Measurements from ENCODE around the gene CD72.
A peak's percentile ranks its signal among the peaks of the same experiment; 100 is the strongest.
"Not testable (repeated sequence)": the region's sequence is repeated elsewhere in the genome, so short reads cannot be mapped to it uniquely, and the experiment has no call there.

The CD72 gene

DNA sequence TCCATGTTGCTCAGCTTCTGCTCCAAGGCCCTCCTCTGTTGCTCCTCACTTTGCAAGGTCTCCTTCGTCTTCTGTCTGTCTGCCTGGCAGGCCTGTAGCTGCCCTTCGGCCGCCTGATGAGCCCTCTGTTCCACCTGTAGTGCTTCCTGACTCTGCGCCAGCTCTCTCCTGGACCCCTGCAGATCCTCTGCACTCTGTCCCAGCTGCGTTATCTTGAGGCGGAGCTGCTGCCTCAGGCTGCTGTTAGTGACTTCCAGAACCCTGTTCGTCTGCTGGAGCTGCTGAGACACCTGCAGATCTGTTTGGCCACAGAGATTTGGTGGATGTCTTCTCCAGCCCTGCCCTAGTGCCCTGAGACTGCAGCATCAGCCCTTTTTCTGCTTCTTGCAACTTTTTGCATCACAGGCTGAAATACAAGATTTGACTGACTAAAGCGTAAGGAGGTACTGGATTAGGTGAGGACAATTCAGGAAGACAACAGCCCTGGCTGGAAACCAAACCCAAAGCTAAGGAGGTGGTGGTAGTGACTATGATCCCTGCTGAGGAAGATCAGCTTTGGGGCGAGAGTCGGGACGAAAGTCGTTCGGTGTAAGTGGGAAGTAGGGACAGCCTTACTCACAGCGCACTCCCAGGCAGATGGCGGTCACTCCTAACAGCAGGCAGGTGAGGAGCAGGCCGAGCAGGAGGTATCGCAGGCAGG lies 2.1 kb downstream of the CD72 start:
- DNase-seq: no peak

DNA sequence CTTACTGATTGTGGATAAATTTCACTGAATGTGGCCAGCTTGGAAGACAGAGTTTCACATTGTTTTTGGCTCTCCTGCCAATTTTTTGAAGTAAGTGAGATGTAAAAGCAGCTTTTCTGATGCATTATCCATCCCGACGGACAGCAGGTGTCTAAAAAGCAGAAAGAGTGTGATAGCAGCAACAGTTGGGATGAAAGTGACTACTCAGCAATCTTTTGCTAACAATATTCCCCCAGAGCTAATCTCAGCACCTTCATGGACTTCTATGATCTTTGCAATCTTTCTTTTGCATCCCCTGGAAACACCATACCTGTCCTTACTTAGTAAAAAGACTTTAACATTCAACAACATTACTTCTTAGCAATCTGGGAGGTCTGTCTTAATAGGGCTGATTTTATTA lies 5.4 kb downstream of the CD72 start:
- no peak for DNase-seq

- DNase-seq: not testable (repeated sequence)
These were observed 6.1 kb downstream of the CD72 start for GRCh38 chr9:35612066-35612465.

DNA sequence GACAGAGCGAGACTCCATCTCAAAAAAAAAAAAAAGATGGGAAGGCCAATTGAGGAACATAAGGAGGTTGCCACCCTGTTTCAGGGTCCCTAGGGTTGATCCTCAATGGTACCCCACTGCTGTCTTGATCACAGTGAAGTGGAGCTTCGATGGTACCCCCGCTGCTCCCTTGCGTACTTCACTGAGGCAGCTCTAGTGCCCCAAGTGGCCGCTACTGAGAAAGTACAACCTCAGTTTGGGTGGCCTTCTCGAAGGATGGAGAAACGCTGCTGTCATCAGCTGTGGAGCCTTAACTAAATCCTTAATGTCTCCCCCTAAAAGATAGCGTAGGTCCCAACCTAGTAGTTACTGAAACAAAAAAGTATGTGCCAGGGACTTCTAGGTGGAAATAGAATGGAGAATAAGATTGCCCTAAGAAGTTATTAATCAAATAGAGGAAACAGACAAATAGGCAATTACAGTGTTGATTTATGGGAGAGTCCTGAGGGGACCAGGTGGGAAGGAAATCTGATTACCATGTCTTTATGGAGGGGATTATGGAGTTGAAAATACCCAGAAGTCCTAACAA lies 6.9 kb downstream of the CD72 start:
- DNase-seq: peak; percentile 79

GRCh38 chr9:35609820-35610163 lies 8.4 kb downstream of the CD72 start:
- DNase-seq: no peak

DNA sequence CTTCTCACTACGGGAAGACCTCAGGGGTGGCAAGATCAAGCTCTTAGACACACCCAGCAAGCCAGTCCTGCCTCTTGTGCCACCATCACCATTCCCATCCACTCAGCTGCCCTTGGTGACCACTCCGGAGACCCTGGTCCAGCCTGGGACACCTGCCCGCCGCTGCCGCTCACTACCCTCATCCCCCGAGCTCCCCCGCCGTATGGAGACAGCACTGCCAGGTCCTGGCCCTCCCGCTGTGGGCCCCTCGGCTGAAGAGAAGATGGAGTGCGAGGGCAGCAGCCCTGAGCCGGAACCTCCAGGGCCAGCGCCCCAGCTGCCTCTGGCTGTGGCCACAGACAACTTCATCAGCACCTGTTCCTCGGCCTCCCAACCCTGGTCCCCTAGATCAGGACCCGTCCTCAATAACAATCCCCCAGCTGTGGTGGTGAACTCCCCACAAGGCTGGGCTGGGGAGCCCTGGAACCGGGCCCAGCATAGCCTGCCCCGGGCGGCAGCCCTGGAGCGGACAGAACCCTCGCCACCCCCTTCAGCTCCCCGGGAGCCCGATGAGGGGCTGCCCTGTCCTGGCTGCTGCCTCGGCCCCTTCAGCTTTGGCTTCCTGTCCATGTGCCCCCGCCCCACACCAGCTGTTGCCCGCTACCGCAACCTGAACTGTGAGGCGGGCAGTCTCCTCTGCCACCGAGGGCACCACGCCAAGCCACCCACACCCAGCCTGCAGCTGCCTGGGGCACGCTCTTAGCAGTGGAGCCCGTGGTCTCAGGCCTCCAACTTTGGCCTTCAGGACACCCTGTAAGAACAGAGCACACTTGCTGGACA lies 9.0 kb downstream of the CD72 start:
- no peak for DNase-seq

- no peak for DNase-seq
These were observed 10.0 kb downstream of the CD72 start for GRCh38 chr9:35608221-35608620.

GRCh38 chr9:35606726-35607125 lies 11.5 kb downstream of the CD72 start:
- DNase-seq: no peak

DNA sequence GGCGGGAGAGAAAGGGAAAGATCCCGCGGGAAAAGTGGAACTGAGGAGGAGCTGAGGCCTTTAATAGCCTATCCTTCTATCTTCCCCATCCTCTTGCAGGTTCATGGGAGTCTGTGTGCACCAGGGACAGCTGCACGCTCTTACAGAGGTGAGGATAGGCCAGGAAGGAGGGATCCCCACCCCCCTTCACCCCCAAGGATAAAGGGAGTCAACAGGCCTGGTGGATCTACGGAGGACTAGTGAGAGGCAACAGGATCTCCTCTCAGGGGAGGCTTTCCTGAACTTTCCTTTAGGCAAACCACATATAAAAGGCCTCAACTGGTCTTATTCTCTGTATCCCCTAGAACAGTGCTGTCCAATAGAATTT lies 12.1 kb downstream of the CD72 start:
- DNase-seq: no peak

DNA sequence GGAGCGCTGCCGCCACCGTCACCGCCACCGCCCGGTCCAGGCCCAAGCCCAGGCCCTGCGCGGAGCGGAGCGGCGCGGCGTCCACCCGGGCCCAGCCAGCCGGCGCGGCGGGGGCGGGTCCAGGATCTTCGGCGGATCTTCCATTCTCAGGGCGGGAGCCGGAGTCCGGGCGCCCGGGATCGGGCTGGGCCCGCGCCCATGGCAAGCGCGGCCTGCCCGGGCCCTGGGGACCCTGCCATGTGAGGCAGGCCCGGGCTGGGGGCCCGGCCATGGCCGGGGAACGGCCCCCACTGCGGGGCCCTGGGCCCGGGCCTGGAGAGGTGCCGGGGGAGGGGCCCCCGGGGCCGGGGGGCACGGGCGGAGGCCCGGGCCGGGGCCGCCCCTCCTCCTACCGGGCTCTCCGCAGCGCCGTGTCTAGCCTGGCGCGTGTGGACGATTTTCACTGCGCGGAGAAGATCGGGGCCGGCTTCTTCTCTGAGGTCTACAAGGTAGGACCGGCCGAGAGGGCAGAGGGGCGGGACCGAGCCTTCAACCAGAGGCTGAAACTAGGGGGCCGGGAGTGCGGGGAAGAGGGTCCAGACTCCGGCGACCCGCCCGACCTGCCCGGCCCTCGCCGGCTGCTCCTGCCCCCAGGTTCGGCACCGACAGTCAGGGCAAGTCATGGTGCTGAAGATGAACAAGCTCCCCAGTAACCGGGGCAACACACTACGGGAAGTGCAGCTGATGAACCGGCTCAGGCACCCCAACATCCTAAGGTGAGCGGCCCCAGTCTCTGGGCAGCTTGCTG lies 12.7 kb downstream of the CD72 start:
- DNase-seq: peak; percentile 43

DNA sequence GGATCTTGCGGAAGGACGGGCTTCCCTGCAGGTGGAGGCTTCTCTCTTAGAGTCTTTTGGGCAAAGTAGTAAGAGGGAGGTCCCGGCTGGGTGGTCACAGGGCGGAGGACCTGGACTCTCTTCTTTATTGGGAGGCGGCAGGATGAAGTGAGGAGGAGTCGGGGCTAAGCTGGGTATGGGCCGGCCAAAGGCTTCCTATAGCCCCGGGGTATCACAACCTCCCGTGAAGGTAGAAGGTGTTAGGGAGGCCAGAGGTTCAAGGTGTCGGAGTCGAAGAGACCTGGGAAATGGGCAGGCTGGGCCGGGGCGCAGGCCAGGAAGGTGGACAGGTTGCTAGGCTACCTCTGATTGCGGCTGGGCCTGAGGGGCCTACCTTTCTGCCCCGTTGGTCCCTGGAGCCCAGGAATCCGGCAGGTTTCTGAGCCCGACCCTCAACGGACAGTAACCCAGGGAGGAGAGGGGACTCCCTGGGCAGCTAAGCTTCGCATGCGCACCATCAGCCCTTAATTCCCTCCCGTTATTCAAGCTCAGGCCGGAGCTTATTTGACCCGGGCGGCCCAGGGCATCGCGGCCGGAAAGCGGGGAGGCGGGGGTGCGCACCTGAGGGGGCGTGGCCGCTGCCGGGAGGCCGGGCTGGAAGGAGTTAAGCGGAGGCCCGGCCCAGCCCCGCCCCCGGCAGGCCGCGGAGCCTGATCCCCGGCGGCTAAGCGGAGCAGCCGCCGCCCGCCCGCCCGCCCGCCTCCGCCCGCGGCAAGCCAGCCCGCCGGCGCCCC lies 13.4 kb downstream of the CD72 start, which contains the start of gene TESK1:
TESK1 (plus strand) TSS at position 685 of the 773 bp plus-strand sequence. CDS start 358 bp downstream, outside the sequence.
- peak; percentile 85 for DNase-seq

DNA sequence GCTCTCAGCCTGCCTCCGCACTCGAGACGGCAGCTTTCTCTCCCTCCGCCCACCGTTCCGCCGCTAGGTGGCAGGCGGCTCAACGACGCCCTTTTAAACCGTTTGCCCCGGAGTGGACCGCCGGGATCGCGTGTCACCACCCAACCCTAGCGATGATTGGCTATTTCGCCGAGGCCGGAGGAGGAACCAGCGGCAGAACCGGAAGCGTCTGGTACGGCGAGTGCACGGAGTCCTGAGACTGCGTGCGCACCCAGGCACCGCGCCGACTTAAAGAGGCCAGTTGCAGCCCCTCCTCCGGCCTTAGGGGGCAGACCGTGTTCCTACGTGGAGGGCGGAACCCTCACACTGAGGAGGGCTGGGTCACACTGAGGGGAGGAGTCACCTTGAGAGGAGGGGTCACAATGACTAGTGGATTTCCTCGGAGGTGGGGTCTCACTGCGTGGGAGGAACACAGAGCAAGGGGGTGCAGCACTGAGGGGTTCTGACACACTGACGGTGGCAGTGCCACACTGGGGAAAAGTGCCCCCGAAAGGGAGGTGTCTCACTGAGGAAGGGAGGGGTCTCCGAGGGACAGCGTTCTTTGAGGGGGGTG lies 14.1 kb downstream of the CD72 start:
- DNase-seq: peak; percentile 100

DNA sequence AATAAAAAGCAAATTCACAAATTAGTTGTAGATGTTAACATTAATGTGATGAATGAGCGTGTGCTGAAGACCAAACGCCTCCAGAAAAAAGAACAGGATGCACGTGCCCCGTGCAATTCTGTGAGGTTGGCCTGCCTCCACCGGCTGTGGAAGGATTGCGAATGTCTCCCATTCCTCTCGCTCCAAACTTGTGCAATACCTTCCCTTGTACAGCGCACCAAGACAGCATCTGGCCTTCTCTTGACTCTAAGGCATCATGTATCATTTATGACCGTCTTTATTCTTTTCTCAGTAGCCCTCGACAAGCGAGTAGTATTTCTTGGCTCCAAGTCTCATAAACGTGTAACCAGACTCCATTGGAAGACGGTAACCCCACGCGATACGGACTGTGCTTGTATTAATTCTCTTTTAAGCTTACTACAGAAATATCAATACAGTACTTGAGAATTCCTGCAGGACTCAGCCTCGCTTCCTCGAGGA lies 14.7 kb downstream of the CD72 start:
- DNase-seq: peak; percentile 57

GRCh38 chr9:35599763-35600604 lies 18.2 kb downstream of the CD72 start:
- DNase-seq: peak; percentile 46

DNA sequence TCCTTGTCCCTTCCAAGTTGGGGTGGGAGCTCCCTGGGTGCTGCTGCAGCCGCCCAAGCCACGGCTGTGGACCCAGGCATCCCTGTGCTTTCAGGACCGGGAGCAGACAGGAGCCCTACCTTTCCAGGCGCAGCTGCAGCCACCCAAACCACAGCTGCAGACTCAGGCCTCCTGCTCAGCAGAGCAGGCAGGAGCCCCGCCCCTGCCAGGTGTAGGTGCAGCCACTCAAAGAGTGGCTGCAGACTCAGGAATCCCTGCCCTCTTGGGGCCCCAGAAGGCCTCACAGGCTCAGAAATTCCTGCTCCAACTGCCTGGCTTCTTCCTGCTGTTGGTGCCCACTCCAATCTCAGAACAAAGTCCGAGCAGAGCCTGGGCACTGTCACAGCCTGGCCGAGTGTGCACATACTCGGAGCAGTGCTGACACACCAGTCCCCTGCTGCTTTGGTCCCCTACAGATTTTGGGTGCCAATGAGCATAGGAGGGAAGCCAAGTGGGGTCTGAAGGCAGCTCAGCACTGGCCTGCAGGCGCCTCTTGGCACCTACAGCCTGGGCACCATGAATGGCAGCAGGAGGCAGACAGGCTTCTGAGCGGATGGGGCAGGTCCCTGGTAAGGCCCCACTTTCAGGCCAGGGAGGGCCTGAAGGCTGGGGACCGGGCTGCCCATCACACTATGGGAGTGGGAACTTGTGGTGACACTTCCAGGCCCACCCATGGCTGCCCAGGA lies 19.2 kb downstream of the CD72 start:
- no peak for DNase-seq

GRCh38 chr9:35596907-35597306 lies 21.3 kb downstream of the CD72 start:
- DNase-seq: not testable (repeated sequence)

- no peak for DNase-seq
These were observed 23.7 kb downstream of the CD72 start for GRCh38 chr9:35594471-35594870.

DNA sequence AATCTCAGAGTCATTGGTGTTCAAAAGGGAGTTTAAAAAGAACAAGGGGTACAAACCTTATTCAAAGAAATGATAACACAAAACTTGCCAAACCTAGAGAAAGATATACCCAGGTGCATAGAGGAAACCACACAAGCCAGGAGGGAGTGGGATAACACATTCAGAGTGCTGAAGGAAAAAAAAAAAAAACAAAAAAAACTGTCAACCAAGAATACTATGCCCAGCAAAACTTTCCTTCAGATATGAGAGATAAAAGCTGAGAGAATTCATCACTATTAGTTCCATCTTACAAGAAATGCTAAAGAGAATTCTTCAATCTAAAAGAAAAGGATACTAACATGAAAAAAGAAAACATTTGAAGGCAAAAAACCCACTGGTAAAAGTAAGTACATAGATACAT lies 24.6 kb downstream of the CD72 start:
- DNase-seq: no peak

DNA sequence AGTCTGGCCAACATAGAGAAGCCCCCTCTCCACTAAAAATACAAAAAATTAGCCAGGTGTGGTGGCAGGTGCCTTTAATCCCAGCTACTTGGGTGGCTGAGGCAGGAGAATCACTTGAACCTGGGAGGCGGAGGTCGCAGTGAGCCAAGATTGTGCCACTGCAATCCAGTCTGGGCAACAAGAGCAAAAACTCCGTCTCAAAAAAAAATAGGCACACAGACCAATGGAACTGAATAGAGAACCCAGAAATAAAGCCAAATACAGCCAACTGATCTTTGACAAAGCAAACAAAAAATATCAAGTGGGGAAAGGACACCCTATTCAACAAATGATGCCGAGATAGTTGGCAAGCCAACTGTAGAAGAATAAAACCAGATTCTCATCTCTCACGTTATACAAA lies 29.7 kb downstream of the CD72 start:
- not testable (repeated sequence) for DNase-seq

DNA sequence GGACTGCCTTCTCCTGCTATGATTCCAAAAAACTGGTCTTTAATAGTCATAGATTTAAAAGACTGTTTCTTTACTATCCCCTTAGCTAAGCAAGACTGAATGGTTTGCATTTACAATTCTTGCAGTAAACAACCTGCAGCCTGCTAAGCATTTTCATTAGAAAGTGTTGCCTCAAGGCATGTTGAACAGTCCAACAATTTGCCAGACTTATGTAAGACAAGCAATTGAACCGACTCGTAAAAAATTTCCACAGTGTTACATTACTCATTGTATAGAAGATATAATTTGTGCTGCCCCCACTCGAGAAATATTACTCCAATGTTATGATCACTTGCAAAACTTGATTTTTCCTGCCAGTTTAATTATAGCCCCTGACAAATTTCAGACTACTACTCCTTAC lies 33.5 kb downstream of the CD72 start:
- not testable (repeated sequence) for DNase-seq
